Pancreas (tissue), 10 donors: ENCODE data around the gene SPOCK1. TPM values are rescaled to one million over a fixed set of nuclear protein-coding genes. Genes with fewer than 3 reads are reported as not detected.

Experiments used
- ATAC-seq, 4 donors: fragments of 200-7000 bp; cut with Tn5 transposase; one replicate each; pipeline versions ENCODE4 v1.8.0 to v1.9.1; 2020; ENCODE audit warnings: mild to moderate bottlenecking in 4 of 4, moderate library complexity in 4 of 4
- DNase-seq, 6 donors: peaks; one replicate each; pipeline ENCODE4 v3.0.0-alpha.2; 2020
- FAIRE-seq: peaks from 2 replicates; lab custom pipeline; 2012; peaks lifted over from hg19 to GRCh38; lab: Jason Lieb, UNC
- H3K27ac ChIP-seq, 4 donors: fragments of 200-600 bp; sonication (generic); 1 replicate in 3 of 4; 2 replicates in 1 of 4; pipeline versions ENCODE4 v1.5.0 to v1.8.0; 2020
- H3K27me3 ChIP-seq, 4 donors: fragments of 200-600 bp; one replicate each; pipeline ENCODE4 v1.8.0; 2021
- H3K36me3 ChIP-seq, 3 donors: fragments of 200-600 bp; sonication (generic) in 1 of 3; one replicate each; pipeline versions ENCODE4 v1.5.0 to v1.8.0; 2020 to 2021
- H3K4me1 ChIP-seq, 3 donors: fragments of 200-600 bp; one replicate each; pipeline ENCODE4 v1.8.0; 2021
- H3K4me3 ChIP-seq, 4 donors: fragments of 200-600 bp; sonication (generic) in 2 of 4; one replicate each; pipeline versions ENCODE4 v1.5.0 to v1.8.0; 2020 to 2021
- H3K9me3 ChIP-seq, 4 donors: fragments of 200-600 bp; one replicate each; pipeline ENCODE4 v1.8.0; 2021
- CTCF ChIP-seq, 4 donors: fragments of 200-600 bp; sonication (generic) in 3 of 4; IDR thresholded peaks; one replicate each; pipeline versions ENCODE4 v1.5.0 to v1.8.0; 2021; ENCODE audit warnings: antibody characterized with exemption in 4 of 4
- WGBS, 2 donors: extraction: QIAGEN DNeasy Blood & Tissue Kit; methylation state at CpG; one replicate each; pipeline ENCODE4 v1.1.7; 2013; 5-methylcytosine and 5-hydroxymethylcytosine counted together
- intact Hi-C, 3 donors: fragments of 100-400 bp; cut with DNase I; formaldehyde crosslinking; loops; one replicate each; pipeline versions ENCODE4 v1.11.1 to v1.14.2; 2022
- polyA plus RNA-seq, 2 donors: library from polyadenylated mRNA; stranded (reverse); fragments of 200-250 nt; gene quantifications; one replicate each; pipeline ENCODE4 v1.2.3, GENCODE V29; 2013
- total RNA-seq, 6 donors: library from RNA; stranded (reverse); fragmentation: NEBNext Ultra II Directional in 4 of 6; extraction: Animal tissue kit (Norgen Biotek cat#: 25700) in 4 of 6; gene quantifications; one replicate each; pipeline versions ENCODE4 v1.2.1 to v1.2.4, GENCODE V29; 2021 to 2023
- donor health status: healthy with polysubstance abuse.
- donor health status: DM: no; HTN: no; CAD: no; lungs with moderate emphysema.
- donor health status: DM: no; HTN: no; CAD: no.
- donor health status: control.
- donor health status: control.
- donor health status: Bipolar disorder and iron deficiency.
- donor health status: DM: yes; HTN: yes; CAD: no.
- donor health status: DM: no; HTN: no; CAD: no.
- donor health status: DM: no; HTN: no; CAD: no.
- donor health status: DM: yes; HTN: yes; CAD: no.

The SPOCK1 gene
- total and polyA plus RNA-seq, 8 donors, result 1.7 to 16.5 (median 5.3) TPM

DNA sequence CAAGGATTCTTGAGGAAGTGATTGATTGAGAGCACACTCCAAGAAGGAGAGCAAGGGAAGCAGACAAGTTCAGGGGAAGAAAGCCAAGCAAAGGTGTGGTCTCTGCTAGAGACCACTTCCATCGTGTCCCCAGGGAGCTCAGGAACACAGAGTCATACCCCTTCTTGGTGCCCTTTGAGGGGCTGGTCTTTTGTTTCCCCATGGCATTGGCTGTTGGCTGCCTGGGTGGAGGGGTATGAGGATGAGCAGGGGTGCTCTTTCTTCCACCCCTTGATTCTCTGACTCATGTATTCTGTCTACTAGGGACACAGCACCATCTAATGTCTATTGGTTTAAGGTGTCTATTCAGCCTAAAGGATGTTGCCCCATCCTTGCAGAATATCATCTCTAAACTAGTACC is 11.5 kb upstream of the SPOCK1 start:
- intact Hi-C loops, result no loop called here
- ATAC-seq (no peak), DNase-seq (no peak), FAIRE-seq (no peak)
- 65 to 66% methylated on average over 1 of the region's 1 CpG for WGBS, 2 donors
- Histone ChIP-seq H3K27ac (no peak overlapping the region), H3K4me3 (no peak overlapping the region), H3K27me3 (peaks cover 0 to 7% (median 0%) of the 10 kb centered on the region in 4 donors), H3K9me3 (no peaks in the 10 kb centered on the region), H3K4me1 (no peaks in the 10 kb centered on the region), H3K36me3 (no peaks in the 10 kb centered on the region)
- TF ChIP-seq CTCF (IDR thresholded peaks at IDR 0.05), result no peak

DNA sequence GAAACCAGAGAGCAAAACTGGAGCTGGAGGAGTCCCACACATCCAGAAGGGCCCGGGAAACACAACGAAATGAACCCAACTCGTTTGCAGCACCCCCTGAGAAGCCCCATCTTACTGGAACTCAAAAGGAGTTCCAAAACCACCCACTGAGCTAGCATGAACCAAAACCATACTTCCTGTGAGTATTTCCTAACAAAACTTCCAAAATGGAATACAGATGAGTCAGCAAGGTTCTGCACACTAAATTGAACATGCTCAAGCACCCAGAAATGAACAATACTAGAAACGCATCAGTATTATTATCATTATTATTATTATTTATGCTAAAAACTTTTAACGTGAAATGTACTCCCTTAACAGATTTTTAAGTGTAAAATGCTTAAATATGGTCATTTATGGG is 8.0 kb upstream of the SPOCK1 start:
- Histone ChIP-seq H3K4me1 (no peaks in the 10 kb centered on the region), H3K36me3 (no peaks in the 10 kb centered on the region), H3K4me3 (no peak overlapping the region), H3K27ac (no peak overlapping the region), H3K9me3 (no peaks in the 10 kb centered on the region), H3K27me3 (peaks cover 0 to 4% (median 0%) of the 10 kb centered on the region in 4 donors)
- no peak for TF ChIP-seq CTCF (IDR thresholded peaks at IDR 0.05)
- WGBS, 2 donors, result 58 to 69% methylated on average over 5 of the region's 5 CpGs
- FAIRE-seq (no peak), DNase-seq (no peak), ATAC-seq (no peak)
- intact Hi-C loops, result loop anchor here in 2 of 3 donors (10.0 kb wide), 2 partner anchors 182 to 192 kb away; no protein-coding TSS in a partner anchor

DNA sequence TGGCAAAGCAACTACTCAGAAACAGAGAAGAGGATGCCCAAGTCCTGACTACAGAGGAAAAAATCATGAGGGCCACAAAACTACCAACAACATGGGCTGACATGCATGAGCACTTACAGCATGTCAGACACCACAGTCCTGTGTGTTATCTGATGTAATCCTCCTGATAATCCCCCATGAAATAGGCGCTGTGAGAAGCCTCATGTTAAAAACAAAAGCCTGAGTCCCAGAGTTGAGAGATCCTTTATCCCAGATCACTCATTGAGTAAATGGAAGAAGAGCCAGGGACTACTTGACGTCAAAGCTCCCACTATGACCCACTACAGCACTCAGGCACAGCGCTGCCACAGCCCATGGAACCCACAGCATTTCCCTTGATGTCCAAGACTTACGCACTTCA is 7.2 kb upstream of the SPOCK1 start:
- Histone ChIP-seq H3K4me3 (no peak overlapping the region), H3K27ac (no peak overlapping the region), H3K9me3 (no peaks in the 10 kb centered on the region), H3K36me3 (no peaks in the 10 kb centered on the region), H3K27me3 (no peaks in the 10 kb centered on the region), H3K4me1 (no peaks in the 10 kb centered on the region)
- ATAC-seq, result no peak
- no peak for TF ChIP-seq CTCF (IDR thresholded peaks at IDR 0.05)
- no peak for FAIRE-seq
- intact Hi-C loops, result loop anchor here in 2 of 3 donors (10.0 kb wide), 2 partner anchors 181 to 191 kb away; no protein-coding TSS in a partner anchor
- DNase-seq, result no peak
- 81 to 86% methylated on average over 4 of the region's 4 CpGs for WGBS, 2 donors

GRCh38 chr5:137504916-137505315 is 5.8 kb upstream of the SPOCK1 start:
- no peaks in the 10 kb centered on the region for H3K27me3 ChIP-seq
- ATAC-seq (no peak), FAIRE-seq (no peak), DNase-seq (no peak)
- H3K27ac ChIP-seq, result no peak overlapping the region
- no peak for TF ChIP-seq CTCF (IDR thresholded peaks at IDR 0.05)
- H3K36me3 ChIP-seq, result no peaks in the 10 kb centered on the region
- intact Hi-C loops, result loop anchor here in 2 of 3 donors (10.0 kb wide), 2 partner anchors 180 to 190 kb away; no protein-coding TSS in a partner anchor
- no peak overlapping the region for H3K4me3 ChIP-seq
- H3K4me1 ChIP-seq, result no peaks in the 10 kb centered on the region
- no peaks in the 10 kb centered on the region for H3K9me3 ChIP-seq

DNA sequence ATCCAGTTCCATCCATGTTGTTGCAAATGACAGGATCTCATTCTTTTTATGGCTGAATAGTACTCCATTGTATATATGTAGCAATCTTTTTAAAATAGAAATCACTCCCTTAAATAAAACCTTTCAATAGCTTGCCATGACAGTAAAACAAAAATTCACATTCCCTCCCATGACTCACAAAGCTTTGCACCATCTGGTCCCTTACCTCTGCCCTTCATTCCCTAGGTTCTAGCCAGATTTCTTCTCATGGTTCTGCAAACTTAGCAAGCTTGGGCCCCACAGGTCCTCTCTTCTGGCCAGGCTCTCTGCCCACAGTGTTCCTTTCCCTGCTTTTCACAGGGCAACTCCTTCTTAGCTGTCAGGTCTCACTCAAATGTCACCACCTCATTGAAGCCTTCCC is 4.3 kb upstream of the SPOCK1 start:
- FAIRE-seq, result no peak
- Histone ChIP-seq H3K4me3 (no peak overlapping the region), H3K9me3 (no peaks in the 10 kb centered on the region), H3K4me1 (peaks cover 0 to 4% (median 0%) of the 10 kb centered on the region in 3 donors), H3K27me3 (peaks cover 0 to 6% (median 0%) of the 10 kb centered on the region in 4 donors), H3K36me3 (no peaks in the 10 kb centered on the region), H3K27ac (no peak overlapping the region)
- ATAC-seq, result no peak
- intact Hi-C loops, result loop anchor here in 2 of 3 donors (10.0 kb wide), 2 partner anchors 179 to 189 kb away; no protein-coding TSS in a partner anchor
- no peak for DNase-seq
- TF ChIP-seq CTCF (IDR thresholded peaks at IDR 0.05), result no peak
